HG02678 (cell line): ENCODE results near the gene NEK7.

ENCODE experiments used
- ATAC-seq: cut with Tn5 transposase; IDR thresholded peaks from one replicate; pipeline ENCODE4 v1.9.1; 2021; ENCODE audit warnings: mild to moderate bottlenecking, moderate library complexity; ENCODE audit not compliant: unreplicated experiment

Gene NEK7

DNA sequence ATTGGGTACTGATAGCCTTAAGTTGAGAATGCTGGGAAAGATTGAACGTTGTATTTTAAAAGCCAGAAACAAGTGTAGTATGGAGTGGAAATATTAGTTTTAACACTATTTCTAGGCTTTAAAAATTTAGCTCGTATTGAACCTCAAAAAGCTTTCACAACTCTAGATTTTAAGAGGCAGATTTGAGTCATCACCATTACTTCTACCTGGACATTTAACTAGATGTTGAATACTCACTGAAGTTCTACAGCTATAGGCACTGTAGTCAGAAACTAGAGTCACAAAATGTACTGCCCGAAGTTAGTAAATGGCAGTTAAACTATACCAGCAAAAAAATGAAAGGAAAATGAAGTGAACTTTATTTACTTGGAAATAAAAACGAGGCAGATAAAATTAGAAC, 96.5 kb downstream of the NEK7 start:
- peak; percentile 68 for ATAC-seq

DNA sequence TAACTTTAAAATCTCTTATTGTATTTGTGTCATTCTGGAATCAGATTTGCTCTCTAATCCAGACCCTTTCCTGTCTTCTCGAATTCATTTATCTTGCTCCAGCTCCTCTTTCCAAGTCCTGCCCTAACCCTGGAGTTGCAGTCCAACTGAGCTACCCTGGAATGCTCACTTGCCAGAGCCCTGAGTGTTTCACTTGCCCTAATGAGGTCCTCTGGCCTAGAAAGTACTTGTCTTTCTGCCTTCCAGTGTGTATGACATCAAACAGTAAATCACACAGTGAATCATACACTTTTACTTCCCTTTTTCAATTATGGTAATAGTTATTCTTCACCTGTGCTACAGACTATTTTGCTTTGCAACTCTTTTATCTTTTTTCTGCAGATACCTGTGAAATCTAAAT, 96.9 kb downstream of the NEK7 start:
- peak; percentile 97 for ATAC-seq

DNA sequence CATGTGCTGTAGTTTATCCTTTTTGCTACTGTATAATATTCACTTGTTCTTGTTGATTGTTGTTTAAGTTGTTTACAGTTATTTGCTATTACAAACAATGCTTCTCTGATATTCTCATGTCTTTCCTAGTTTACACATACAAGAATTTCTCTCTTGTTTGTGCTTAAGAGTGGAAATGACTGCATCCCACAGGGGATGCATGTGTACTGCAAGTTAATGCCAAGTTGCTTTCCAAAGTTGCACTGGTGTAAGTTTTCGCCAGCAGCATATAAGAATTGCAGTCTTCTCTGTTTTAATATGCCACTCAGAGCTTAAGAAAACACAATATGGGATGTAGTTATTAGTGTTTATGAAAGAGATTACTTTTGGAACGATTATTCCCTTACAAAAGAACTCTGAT, 97.7 kb downstream of the NEK7 start:
- ATAC-seq: no peak

- ATAC-seq: no peak
Observed at GRCh38 chr1:198254948-198255347, 98.2 kb downstream of the NEK7 start.

DNA sequence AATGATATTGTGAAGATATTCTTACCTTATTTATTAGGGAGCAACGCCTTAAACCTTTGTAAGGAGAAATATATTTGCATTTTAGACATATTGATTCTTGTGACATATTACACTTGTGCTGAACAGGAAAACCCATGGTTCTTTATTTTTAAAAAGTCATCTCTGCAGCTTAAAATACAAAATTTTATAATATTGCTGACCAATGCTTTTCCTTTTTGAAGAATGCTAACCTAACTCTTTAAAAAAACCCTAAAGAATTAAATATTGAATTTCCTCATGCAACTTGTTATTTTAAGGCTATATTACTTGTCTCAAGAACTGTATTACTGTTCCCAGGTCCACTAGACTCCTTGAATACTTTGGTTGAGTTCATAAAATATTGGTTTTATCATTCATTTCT, 99.0 kb downstream of the NEK7 start:
- ATAC-seq: no peak

DNA sequence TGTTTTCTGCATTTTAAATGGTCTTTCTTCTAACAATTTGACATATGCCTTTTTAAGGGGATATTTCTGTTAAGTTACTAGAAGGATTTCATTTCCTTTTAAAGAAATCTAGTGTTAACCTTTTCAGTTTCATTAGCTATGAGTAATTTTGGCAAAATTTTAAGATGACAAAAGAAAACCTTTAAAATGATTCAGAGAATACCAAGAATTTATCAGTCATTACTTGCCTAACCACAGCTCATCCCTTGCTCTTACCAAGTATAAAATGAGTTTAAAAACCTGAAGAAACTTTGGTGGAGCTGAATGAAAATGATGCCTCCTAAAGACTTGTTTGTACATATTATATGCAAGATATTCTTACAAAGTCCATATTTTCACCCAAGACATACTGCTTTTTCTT, 101.7 kb downstream of the NEK7 start:
- ATAC-seq: peak; percentile 40

DNA sequence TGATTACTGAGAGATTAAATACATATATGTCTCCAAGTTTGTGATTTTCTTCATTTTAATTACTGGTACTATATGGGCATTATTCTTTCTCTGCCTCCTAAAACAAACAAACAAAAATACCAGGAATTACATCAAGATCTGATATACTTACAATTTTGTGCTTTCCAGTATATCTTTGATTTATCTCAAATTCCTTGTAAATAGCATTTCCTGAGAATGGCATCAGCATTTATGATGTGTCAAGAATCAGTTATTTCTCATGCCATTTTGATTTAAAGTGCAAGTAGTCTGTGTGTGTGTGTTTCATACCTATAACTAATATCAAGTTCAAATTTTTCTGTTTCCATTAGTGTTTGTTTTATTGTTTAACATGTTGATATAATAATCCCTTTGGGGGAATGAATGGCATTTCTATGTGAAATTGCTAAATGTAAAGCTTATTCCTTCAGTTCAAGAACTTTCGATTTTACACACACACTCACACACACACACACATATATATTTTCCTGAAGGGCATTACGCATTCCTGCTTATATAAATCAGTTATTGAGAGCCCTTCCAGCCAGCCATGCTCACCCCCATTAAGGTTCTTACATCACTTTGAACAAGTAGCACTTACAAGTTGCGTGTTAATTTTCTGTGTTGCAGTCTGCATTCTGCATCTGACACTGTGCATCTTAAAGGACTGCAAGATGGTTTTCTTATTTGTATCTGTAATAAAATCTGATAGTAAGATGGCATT, 102.7 kb downstream of the NEK7 start:
- ATAC-seq: no peak

GRCh38 chr1:198261886-198262285, 105.1 kb downstream of the NEK7 start:
- no peak for ATAC-seq

- ATAC-seq: no peak
Observed at GRCh38 chr1:198263186-198263585, 106.4 kb downstream of the NEK7 start.

- ATAC-seq: no peak
Observed at GRCh38 chr1:198264282-198264681, 107.5 kb downstream of the NEK7 start.

GRCh38 chr1:198265073-198265661, 108.4 kb downstream of the NEK7 start:
- ATAC-seq: no peak

- ATAC-seq: no peak
Observed at GRCh38 chr1:198267056-198267455, 110.3 kb downstream of the NEK7 start.

DNA sequence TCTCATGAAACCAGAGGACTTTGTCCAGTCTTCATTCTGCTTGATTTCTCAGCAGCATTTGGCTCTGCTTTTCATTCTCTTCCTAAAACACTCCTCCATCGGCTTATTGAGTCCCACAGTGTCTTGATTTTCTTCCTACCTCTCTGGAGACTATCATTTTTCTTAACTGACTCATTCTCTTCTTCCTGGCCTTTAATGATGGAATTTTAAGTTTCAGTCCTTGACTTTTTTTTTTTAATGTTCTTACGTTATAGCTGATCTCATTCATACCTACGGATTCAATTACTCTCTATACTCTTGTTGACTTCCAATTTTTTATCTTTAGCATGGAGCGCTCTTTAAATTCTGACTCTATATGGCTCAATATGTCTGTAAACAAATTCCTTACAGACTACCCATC, 111.1 kb downstream of the NEK7 start:
- no peak for ATAC-seq

DNA sequence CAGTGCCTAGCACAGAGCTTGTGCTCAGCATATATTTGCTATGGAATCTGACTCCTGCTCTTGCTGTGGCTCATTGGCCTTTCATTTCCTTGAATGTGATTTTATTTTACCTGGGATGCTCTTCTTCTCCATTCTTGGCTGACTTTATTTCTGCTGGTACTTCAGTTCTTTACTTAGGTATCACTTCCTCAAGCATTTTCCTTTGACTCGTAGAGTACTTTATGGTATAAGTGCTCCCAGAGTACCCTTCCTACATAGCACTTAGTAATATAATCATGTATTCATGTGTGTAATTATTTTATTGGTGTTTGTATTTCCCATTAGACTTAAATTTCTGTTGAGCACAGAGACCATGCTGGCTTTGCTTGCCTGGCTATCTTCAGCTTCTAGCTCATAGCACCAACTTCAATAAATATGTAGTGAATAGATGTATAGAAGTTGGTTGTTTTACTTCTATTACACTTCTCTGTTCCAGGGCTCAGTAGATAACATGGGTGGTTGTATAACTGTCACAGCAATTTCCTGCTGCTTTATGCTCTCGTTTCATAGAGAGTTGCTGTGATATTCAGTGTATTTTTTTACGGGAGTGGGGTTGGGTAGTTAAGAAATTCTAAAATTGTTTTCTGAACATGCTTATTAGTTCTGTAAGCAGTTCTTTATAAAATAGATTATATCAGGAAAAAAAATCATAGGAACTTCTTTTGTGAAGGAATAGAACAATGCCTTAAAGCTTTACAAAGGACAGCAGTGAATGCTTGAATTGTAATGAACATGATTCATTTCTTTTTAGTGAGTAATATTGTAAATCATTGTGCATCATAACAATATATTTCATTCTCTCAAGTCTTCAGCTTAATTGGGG, 112.2 kb downstream of the NEK7 start:
- ATAC-seq: no peak

- no peak for ATAC-seq
Observed at GRCh38 chr1:198269646-198269940, 112.8 kb downstream of the NEK7 start.

DNA sequence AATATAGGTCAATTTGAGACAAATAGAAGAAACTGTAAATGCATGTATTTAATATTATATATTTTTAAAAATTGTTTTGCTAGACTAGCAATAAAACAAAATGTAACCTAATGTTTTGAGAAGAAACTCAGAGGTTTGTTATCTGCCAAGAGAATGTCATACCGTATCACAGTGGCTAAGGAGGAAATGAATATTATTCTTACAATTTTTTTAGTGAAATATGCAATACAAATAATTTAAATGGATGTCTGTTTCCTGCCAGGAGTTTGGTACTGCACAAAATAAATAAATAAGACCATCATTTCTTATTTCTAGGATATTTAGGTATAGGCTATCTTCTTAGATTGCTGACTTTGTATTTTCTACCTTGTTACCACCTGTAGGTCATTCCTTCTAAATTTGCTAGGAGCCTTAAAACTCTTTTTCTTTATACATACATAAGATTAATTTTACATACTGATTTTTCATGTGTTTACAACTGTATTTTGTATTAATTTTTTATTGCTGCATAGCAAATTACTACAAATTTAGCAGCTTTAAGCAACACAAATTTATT, 113.6 kb downstream of the NEK7 start:
- no peak for ATAC-seq

DNA sequence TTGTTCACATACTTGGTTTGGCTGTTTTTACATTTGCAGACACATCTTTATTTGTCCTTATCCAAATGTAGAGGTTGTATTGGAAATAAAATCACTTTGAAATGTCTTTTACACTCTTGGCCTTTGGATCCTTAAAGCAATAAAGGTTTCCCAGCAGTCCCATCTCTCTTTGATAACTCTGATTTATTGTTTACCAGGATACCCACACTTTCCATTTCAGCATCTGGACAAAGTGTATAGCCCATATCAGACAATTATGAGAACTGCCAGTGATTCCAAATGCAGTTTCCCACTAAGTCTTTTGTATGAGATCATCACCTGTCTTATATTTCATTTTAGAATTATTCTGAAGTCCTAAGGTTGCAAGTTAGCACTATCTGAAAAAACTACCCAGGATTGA, 114.7 kb downstream of the NEK7 start:
- no peak for ATAC-seq

DNA sequence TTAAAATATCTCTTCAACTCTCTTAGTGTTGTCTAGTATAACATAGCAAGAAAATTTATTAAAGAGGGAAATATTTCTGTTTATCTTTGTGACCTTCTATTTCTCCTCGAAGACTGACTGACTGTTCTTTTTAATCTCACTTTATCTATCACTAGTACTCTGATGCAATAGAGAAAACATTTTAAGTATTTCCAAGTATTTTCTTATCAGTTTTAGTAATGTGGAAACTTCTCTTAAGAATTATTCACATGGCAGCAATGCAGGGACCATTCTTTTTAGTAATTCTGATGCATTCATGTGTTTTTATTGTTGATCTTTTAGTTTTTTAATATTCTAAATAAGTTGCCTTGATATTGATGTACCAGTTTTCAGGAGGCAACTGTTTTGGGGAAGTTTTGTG, 115.7 kb downstream of the NEK7 start:
- no peak for ATAC-seq

GRCh38 chr1:198273748-198274295, 117.0 kb downstream of the NEK7 start:
- no peak for ATAC-seq

GRCh38 chr1:198275597-198275996, 118.8 kb downstream of the NEK7 start:
- no peak for ATAC-seq

DNA sequence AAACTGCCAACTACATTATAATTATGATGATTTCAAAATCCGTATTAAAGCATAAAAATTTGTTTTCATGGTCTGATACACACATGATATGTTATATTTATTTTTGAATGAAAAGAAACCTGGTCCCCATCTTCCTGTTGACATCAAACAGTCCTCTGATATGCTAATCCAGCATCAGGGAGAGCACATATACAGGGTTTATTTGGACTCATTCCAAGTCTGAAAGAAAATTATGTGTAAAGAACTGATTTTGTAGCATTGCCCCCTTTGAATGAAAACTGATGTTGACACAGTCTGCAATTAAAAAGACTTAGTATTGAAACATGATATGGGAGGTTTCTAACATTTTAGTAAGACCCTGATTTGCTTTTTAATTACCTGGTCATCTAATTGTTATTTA, 119.4 kb downstream of the NEK7 start:
- ATAC-seq: no peak

DNA sequence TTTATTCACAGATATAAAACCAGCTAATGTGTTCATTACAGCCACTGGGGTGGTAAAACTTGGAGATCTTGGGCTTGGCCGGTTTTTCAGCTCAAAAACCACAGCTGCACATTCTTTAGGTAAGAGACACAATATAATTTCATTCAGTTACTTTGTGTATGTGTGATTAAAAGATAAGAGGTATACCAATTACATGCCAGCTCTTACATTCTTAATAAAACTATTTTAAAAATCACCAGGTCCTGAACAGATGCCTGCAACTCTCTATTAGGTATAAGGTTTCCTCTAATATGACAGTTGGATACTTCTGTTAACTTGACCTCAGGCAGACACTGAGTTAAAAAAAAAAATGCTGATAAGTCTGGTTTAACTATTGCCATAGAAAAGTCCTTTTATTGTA, 122.1 kb downstream of the NEK7 start:
- ATAC-seq: no peak
